Neural cell (in vitro differentiated cells): ENCODE results near the gene MALRD1. TPM values are rescaled to one million over a fixed set of nuclear protein-coding genes. Genes with fewer than 3 reads are reported as not detected.

ENCODE experiments used
- H2AFZ ChIP-seq: fragments of 200-600, 300-800 bp; sonication (generic), shearing (Covaris generic); 2 replicates; pipeline ENCODE4 v1.6.0; 2014; ENCODE audit warnings: low read depth, mild to moderate bottlenecking, antibody characterized with exemption, low read length, moderate library complexity
- H3F3A ChIP-seq: fragments of 200-600 bp; shearing (Covaris generic); 2 replicates; pipeline ENCODE4 v1.6.1; 2016; ENCODE audit warnings: mild to moderate bottlenecking, moderate library complexity, mixed read lengths, antibody characterized with exemption, low read length; ENCODE audit not compliant: insufficient read depth, poor library complexity, severe bottlenecking
- H3K27ac ChIP-seq: fragments of 200-600, 300-800 bp; sonication (generic), shearing (Covaris generic); 2 replicates; pipeline ENCODE4 v1.5.1; 2014; ENCODE audit warnings: mild to moderate bottlenecking, low read length, moderate library complexity
- H3K27me3 ChIP-seq: fragments of 300-800, 200-600 bp; sonication (generic), shearing (Covaris generic); 2 replicates; pipeline ENCODE4 v1.6.0; 2014; ENCODE audit warnings: mild to moderate bottlenecking, low read depth, low read length, moderate library complexity; ENCODE audit not compliant: insufficient read depth
- H3K36me3 ChIP-seq: fragments of 300-800, 200-600 bp; sonication (generic), shearing (Covaris generic); 2 replicates; pipeline ENCODE4 v1.5.1; 2014; ENCODE audit warnings: mild to moderate bottlenecking, antibody characterized with exemption, low read length, moderate library complexity; ENCODE audit not compliant: insufficient read depth
- H3K4me2 ChIP-seq: fragments of 300-800, 200-600 bp; sonication (generic), shearing (Covaris generic); 2 replicates; pipeline ENCODE4 v1.6.0; 2014; ENCODE audit warnings: mild to moderate bottlenecking, low read length
- H3K4me3 ChIP-seq: fragments of 300-800, 200-600 bp; sonication (generic), shearing (Covaris generic); 2 replicates; pipeline ENCODE4 v1.5.1; 2014; ENCODE audit warnings: mild to moderate bottlenecking, low read length, moderate library complexity
- H3K79me2 ChIP-seq: fragments of 200-600 bp; shearing (Covaris generic); replicated peaks from 2 replicates; pipeline ENCODE4 v1.6.0; 2014; ENCODE audit warnings: mild to moderate bottlenecking, low read length, moderate library complexity; ENCODE audit not compliant: insufficient read depth
- H3K9ac ChIP-seq: fragments of 300-800, 200-600 bp; sonication (generic), shearing (Covaris generic); 2 replicates; pipeline ENCODE4 v1.6.1; 2016; ENCODE audit warnings: mild to moderate bottlenecking, low read length, mixed read lengths
- H3K9me2 ChIP-seq: fragments of 200-600 bp; shearing (Covaris generic); 2 replicates; pipeline ENCODE4 v1.6.1; 2016; ENCODE audit warnings: mild to moderate bottlenecking, low read length, mixed read lengths; ENCODE audit not compliant: insufficient read depth
- H3K9me3 ChIP-seq: fragments of 200-600, 300-800 bp; sonication (generic), shearing (Covaris generic); 2 replicates; pipeline ENCODE4 v1.6.1; 2016; ENCODE audit warnings: mild to moderate bottlenecking, mixed run types, low read length, moderate library complexity, mixed read lengths
- H4K20me1 ChIP-seq: fragments of 200-600 bp; shearing (Covaris generic); 2 replicates; pipeline ENCODE4 v1.6.1; 2016; ENCODE audit warnings: mild to moderate bottlenecking, mixed run types; ENCODE audit not compliant: insufficient read depth
- EP300 ChIP-seq: fragments of 450-650 bp; conservative IDR thresholded peaks from 2 replicates; pipeline ENCODE4 v1.6.1; 2014; ENCODE audit warnings: antibody characterized with exemption, mild to moderate bottlenecking, moderate library complexity; ENCODE audit not compliant: poor library complexity, severe bottlenecking
- EZH2 ChIP-seq: fragments of 200-600, 300-800 bp; shearing (Covaris generic), sonication (generic); IDR thresholded peaks from 2 replicates; pipeline ENCODE4 v1.6.1; 2014; ENCODE audit warnings: antibody characterized with exemption, low read length, borderline replicate concordance, mild to moderate bottlenecking; ENCODE audit not compliant: insufficient read depth, poor library complexity, severe bottlenecking
- MXI1 ChIP-seq: fragments of 450-650 bp; conservative IDR thresholded peaks from 2 replicates; pipeline ENCODE4 v1.6.1; 2014; ENCODE audit warnings: antibody characterized with exemption, mild to moderate bottlenecking; ENCODE audit not compliant: poor library complexity, severe bottlenecking
- POLR2AphosphoS5 ChIP-seq: IDR thresholded peaks from 2 replicates; pipeline ENCODE4 v1.6.1; 2012
- RAD21 ChIP-seq: fragments of 450-650 bp; conservative IDR thresholded peaks from 2 replicates; pipeline ENCODE4 v1.6.1; 2014; ENCODE audit warnings: antibody characterized with exemption, mild to moderate bottlenecking, moderate library complexity
- SMC3 ChIP-seq: fragments of 450-650 bp; conservative IDR thresholded peaks from 2 replicates; pipeline ENCODE4 v1.6.1; 2014; ENCODE audit warnings: antibody characterized with exemption, mild to moderate bottlenecking, moderate library complexity; ENCODE audit not compliant: poor library complexity
- TAF1 ChIP-seq: IDR thresholded peaks from 2 replicates; pipeline ENCODE4 v1.6.1; 2012; ENCODE audit warnings: low read depth
- polyA plus RNA-seq: library from polyadenylated mRNA; depleted of rRNA; stranded (reverse); fragments of >200 nt; gene quantifications from 2 replicates; pipeline ENCODE4 v1.2.3, GENCODE V29; 2014
- TF ChIP-seq, protein P1 (sequence below): IDR thresholded peaks from 2 replicates; pipeline ENCODE4 v1.6.1; 2012; ENCODE audit warnings: borderline replicate concordance
- TF ChIP-seq, protein P2 (sequence below): fragments of 450-650 bp; IDR thresholded peaks from 2 replicates; pipeline ENCODE4 v1.5.1; 2014; ENCODE audit warnings: antibody characterized with exemption, mild to moderate bottlenecking, moderate library complexity; ENCODE audit not compliant: poor library complexity, severe bottlenecking

MALRD1 gene
- polyA plus RNA-seq, 1 donor from 2014 or later, result 0.21 TPM

DNA sequence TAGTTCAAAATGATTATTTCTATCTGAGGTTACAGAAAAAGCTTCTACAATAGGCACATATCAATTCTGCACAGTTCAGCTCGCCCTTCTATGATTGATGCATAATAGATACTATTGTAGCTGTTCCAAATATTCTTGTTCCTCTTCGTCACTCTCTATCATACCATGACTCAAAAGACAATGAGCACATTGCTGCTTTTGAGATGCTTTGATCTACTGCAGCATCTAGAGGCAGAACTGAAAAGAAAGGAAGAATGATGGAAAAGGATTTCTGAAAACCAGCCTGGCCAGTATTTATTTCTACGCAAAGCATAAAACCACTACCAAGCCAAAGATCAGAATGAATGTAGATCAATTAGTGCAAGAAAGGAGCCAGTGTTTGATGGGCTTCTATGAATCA lies 708.3 kb downstream of the MALRD1 start:
- Histone ChIP-seq H4K20me1 (no peaks in the 10 kb centered on the region), H3K36me3 (no peaks in the 10 kb centered on the region), H3K4me3 (no peak overlapping the region), H3K9me3 (no peaks in the 10 kb centered on the region), H3K4me2 (no peak overlapping the region), H3K27ac (no peak overlapping the region), H3F3A (no peaks in the 10 kb centered on the region), H2AFZ (no peak overlapping the region), H3K9me2 (no peaks in the 10 kb centered on the region), H3K79me2 (no peaks in the 10 kb centered on the region), H3K9ac (no peak overlapping the region), H3K27me3 (no peaks in the 10 kb centered on the region)
- TF ChIP-seq, protein P1, sequence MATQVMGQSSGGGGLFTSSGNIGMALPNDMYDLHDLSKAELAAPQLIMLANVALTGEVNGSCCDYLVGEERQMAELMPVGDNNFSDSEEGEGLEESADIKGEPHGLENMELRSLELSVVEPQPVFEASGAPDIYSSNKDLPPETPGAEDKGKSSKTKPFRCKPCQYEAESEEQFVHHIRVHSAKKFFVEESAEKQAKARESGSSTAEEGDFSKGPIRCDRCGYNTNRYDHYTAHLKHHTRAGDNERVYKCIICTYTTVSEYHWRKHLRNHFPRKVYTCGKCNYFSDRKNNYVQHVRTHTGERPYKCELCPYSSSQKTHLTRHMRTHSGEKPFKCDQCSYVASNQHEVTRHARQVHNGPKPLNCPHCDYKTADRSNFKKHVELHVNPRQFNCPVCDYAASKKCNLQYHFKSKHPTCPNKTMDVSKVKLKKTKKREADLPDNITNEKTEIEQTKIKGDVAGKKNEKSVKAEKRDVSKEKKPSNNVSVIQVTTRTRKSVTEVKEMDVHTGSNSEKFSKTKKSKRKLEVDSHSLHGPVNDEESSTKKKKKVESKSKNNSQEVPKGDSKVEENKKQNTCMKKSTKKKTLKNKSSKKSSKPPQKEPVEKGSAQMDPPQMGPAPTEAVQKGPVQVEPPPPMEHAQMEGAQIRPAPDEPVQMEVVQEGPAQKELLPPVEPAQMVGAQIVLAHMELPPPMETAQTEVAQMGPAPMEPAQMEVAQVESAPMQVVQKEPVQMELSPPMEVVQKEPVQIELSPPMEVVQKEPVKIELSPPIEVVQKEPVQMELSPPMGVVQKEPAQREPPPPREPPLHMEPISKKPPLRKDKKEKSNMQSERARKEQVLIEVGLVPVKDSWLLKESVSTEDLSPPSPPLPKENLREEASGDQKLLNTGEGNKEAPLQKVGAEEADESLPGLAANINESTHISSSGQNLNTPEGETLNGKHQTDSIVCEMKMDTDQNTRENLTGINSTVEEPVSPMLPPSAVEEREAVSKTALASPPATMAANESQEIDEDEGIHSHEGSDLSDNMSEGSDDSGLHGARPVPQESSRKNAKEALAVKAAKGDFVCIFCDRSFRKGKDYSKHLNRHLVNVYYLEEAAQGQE, result no peak
- TF ChIP-seq, protein P2, sequence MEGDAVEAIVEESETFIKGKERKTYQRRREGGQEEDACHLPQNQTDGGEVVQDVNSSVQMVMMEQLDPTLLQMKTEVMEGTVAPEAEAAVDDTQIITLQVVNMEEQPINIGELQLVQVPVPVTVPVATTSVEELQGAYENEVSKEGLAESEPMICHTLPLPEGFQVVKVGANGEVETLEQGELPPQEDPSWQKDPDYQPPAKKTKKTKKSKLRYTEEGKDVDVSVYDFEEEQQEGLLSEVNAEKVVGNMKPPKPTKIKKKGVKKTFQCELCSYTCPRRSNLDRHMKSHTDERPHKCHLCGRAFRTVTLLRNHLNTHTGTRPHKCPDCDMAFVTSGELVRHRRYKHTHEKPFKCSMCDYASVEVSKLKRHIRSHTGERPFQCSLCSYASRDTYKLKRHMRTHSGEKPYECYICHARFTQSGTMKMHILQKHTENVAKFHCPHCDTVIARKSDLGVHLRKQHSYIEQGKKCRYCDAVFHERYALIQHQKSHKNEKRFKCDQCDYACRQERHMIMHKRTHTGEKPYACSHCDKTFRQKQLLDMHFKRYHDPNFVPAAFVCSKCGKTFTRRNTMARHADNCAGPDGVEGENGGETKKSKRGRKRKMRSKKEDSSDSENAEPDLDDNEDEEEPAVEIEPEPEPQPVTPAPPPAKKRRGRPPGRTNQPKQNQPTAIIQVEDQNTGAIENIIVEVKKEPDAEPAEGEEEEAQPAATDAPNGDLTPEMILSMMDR, result peak; percentile 27
- TF ChIP-seq RAD21, result peak; percentile 14

DNA sequence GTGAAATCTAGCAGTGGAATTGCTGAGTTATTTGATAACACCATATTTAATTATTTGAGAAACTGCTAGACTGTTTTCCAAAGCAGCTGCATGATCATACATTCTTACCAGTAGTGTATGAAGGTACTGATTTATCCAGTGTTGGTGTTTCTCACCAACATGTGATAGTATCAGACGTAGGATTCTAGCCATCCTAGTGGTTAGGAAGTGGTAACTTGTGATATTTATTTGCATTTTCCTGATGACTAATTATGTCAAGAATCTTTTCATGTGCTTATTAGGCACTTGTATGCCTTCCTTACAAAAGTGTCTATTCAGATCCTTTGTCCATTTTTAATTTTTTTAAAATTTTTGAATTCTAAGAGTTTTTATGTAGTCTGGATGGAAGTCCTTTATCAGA lies 713.4 kb downstream of the MALRD1 start:
- no peak for TF ChIP-seq MXI1
- no peak for TF ChIP-seq EZH2
- no peak for TF ChIP-seq RAD21
- TF ChIP-seq, protein P1, result no peak
- TF ChIP-seq TAF1, result no peak
- TF ChIP-seq, protein P2, result no peak
- no peak for TF ChIP-seq SMC3
- TF ChIP-seq EP300, result no peak
- no peak for TF ChIP-seq POLR2AphosphoS5
- Histone ChIP-seq H2AFZ (no peak overlapping the region), H3F3A (no peaks in the 10 kb centered on the region), H3K9me3 (no peaks in the 10 kb centered on the region), H3K9me2 (no peaks in the 10 kb centered on the region), H3K27me3 (no peaks in the 10 kb centered on the region), H3K36me3 (no peaks in the 10 kb centered on the region), H3K4me2 (no peak overlapping the region), H4K20me1 (no peaks in the 10 kb centered on the region), H3K27ac (no peak overlapping the region), H3K4me3 (no peak overlapping the region), H3K79me2 (no peaks in the 10 kb centered on the region), H3K9ac (no peak overlapping the region)
